ENCODE results near the gene EIF4A3. TPM values are rescaled to one million over a fixed set of nuclear protein-coding genes. Genes with fewer than 3 reads are reported as not detected.

The EIF4A3 gene
- total RNA-seq, result 135 and 160 TPM in 2 replicates

DNA sequence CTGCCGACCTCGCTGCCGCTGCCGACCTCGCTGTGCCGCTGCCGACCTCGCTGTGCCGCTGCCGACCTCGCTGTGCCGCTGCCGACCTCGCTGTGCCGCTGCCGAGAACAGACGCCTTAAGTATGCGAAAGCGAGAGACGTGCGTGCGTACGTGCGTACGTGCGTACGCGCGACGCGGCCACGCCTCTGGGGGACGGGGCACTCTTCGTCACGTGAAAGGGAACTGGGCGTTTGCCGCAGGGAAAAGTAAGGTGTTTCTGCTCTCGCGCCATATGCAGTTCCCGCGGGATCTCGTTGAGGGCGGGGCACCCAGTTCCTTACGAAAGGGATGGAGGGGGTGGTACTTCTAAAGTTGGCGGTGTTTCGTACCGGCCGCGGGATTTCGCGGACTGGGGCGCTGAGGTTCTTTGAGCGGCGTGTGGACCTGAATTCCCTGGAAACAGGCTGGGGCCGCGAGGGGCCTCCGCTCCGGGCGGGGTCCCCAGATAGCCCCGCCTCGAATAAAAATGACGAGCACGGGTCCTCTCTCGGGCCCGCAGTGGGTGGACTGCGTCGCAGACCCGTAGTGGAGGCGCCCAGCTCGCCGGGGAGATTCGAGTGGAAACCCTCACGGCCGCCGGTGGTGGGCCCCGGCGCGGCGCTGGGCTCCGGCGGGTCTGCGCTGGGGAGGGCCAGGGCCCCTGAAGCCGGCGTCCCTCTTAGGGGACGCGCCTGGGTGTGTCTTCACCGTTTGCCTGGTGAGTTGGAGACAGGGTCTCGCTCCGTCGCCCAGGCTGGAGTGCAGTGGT is at the start of gene EIF4A3:
EIF4A3 (minus strand) TSS at position 94 of the 788 bp plus-strand sequence. CDS start 167 bp downstream, outside the sequence.

DNA sequence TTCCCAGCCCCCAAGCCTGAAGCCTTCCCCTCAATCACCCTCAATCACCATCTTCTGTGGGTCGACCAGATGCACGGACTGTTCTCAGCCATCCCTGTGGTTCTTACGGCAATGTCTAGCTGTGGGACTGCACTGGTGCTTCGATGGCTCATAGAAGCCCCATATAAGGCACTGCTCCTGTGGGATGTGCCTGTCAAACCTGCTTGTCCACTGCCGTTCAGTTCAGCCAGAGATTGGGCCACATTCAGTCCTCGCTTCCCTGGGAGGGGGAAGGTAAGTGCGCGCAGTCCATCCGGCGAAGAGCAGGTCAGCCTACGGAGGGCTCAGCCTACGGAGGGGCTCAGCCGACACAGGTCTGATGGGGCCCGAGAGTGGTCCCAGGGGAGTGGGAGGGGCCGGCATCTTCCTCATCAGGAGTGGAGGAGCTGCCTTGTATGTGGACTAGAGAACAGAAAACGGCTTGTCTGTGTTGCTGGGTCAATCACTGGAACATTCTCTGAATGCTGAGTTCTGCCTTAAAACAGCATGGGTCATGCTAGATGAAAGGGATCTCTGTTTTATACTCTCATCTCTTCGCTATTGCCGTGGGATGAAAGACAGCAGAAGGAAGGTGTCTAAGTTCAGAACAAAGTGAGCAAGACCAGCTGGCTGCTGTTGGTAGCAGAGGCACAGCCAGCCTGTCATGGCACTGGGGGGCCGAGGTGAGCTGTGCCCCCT is 23.0 kb upstream of the EIF4A3 start, which contains the start of gene CARD14:
CARD14 (plus strand) TSS at position 247 of the 717 bp plus-strand sequence. CDS start 11,409 bp downstream, outside the sequence.

DNA sequence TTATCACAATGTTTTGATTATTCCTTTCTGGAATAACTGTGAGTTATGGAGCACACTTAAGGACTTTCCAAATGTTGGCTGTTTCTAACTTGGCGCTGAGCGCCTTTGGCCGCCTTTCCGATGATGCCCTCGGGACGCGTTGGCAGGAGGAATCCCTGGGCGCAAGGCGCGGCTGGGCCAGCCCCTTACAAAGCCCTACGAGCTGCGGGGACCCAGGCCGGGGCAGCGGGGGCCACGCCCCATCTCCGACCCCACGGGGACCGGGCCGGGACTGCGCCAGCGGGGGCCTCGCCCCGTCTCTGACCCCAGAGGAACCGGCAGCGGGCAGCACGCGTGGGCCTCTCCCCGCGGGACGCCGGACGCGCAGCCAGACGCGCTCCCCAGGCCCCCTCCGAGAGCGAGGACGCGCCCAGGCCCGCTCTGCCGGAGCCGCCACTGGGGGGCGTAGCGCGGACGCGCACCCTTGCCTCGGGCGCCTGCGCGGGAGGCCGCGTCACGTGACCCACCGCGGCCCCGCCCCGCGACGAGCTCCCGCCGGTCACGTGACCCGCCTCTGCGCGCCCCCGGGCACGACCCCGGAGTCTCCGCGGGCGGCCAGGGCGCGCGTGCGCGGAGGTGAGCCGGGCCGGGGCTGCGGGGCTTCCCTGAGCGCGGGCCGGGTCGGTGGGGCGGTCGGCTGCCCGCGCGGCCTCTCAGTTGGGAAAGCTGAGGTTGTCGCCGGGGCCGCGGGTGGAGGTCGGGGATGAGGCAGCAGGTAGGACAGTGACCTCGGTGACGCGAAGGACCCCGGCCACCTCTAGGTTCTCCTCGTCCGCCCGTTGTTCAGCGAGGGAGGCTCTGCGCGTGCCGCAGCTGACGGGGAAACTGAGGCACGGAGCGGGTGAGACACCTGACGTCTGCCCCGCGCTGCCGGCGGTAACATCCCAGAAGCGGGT is 45.6 kb downstream of the EIF4A3 start, which contains the start of gene GAA:
GAA (plus strand) TSS at position 571 of the 935 bp plus-strand sequence. CDS start 3,006 bp downstream, outside the sequence.

Other genes with a start within 250 kb of the EIF4A3 start
- 33.5 and 34.7 TPM in 2 replicates for gene TBC1D16, start 111.3 kb downstream of the EIF4A3 start, total RNA-seq
- 0.43 and 1.2 TPM in 2 replicates for gene CCDC40, start 110.5 kb downstream of the EIF4A3 start, total RNA-seq
- gene GAA, start 45.5 kb downstream of the EIF4A3 start, total RNA-seq, result 37.3 and 41.4 TPM in 2 replicates
- gene CARD14, start 22.9 kb upstream of the EIF4A3 start, total RNA-seq, result 1.9 and 3.1 TPM in 2 replicates
- gene SGSH, start 73.2 kb upstream of the EIF4A3 start, total RNA-seq, result 3.4 and 5.8 TPM in 2 replicates
- 2.4 and 3.6 TPM in 2 replicates for gene SLC26A11, start 73.3 kb upstream of the EIF4A3 start, total RNA-seq
- 52.0 and 103 TPM in 2 replicates for gene RNF213, start 113.7 kb upstream of the EIF4A3 start, total RNA-seq

All from tracheal epithelial cell (primary cell).